HG03039 (cell line): ENCODE measurements around the gene NDFIP2.
A peak's percentile ranks its signal among the peaks of the same experiment; 100 is the strongest.

Source experiments
- ATAC-seq: cut with Tn5 transposase; IDR thresholded peaks from one replicate; pipeline ENCODE4 v1.9.1; 2021; ENCODE audit warnings: mild to moderate bottlenecking, moderate library complexity; ENCODE audit not compliant: unreplicated experiment

The NDFIP2 gene

GRCh38 chr13:79480954-79481684 lies at the start of gene NDFIP2:
Gene NDFIP2, plus strand, starts transcription at chr13:79481155. Its CDS starts 49 bp downstream, at chr13:79481204.
- peak; percentile 90 for ATAC-seq

DNA sequence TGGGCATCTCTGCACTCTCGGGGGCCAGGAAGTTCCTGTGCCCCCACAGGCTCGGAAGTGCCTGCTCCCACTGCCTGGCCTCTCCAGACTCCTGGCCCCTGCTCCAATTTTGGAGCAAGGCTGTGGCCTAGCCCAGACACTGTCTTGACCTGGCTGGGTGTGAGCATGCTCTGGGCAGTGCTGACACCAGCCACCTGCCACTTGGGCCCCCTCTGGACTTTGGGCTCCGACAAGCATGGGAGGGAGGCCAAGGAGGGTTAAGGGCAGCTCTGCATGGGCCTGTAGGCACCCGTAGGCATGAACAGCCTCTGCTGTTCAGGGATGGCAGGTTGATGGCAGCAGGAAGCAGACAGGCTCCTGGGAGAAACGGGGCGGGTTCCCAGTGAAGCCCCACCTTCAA lies 48.9 kb upstream of the NDFIP2 start:
- no peak for ATAC-seq

DNA sequence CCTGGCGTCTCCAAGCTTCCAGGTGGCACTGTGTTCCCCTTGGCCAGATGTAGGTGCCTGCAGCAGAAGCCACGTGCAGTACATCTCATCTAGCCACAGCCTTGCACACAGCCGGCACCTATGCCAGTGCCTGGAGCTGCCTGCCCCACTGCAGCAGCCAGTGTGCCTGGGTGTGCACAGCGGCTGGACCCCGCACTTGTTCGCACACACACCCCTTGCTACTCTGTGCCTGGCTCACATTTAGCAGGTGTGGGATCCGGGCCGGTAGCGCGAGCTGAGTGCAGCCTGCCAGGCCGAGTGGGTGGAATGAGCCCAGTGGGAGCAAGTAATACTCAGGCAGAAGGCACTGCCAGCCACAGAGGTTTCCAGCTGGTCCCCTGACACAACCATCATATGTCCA lies 48.0 kb upstream of the NDFIP2 start:
- ATAC-seq = no peak

DNA sequence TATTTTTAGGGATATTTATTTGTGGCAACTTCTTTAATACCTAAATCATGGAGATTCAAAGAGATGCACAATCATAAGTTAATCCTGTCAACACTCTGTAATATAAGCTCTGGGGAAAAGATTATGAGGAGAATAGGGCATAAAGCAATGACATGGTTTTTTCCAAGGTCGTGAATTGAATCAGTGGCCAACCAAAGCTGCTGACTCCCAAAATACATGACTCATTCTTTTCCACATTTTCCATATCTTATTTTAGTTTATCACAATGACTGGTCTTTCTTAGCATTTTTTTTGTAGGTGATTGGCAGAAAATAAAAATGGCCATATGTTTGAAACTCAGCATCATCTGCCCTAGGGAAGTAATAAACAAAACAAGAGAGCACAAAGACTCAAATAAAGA lies 46.4 kb upstream of the NDFIP2 start:
- no peak for ATAC-seq

DNA sequence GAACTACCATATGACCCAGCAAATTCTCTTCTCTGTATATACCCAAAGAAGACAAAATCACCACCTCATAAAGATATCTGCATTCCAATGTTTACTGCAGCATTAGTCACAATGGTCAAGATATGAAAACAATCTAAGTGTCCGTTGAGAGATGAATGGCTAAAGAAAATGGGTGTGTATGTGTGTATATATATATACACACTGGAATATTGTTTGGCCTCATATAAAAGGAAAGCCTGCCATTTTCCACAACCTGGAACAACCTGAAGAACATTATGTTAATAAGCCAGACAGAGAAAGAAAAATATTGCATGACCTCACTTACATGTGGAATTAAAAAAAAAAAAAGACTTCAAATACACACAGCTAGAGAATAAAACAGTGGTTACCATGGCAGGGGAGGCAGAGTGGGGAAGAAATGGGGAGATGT lies 45.4 kb upstream of the NDFIP2 start:
- no peak for ATAC-seq

GRCh38 chr13:79439275-79439674 lies 41.7 kb upstream of the NDFIP2 start:
- ATAC-seq = no peak

DNA sequence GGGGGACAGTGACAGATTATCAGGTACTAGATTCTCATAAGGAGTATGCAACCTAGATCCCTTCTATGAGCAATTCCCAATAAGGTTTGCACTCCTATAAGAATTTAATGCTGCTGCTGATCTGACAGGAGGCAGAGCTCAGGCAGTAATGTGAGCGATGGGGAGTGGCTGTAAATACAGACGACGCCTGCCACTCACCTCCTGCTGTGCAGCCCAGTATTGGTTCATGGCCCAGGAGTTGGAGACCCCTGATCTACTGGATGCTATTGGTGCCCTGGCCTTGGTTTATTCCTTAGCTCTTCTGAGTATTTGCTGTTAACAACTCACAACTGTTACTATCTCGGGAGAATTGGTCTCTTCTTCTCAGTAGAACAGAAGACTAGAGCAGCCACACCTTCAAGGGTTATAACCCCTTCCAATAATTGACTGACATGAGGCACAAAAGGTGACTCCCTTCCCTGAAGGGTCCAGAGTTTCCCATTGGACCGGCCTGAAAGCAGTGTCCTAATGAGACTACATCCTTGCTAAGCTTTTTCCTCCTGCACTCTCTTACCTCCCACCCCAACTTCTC lies 39.9 kb upstream of the NDFIP2 start:
- ATAC-seq = no peak

DNA sequence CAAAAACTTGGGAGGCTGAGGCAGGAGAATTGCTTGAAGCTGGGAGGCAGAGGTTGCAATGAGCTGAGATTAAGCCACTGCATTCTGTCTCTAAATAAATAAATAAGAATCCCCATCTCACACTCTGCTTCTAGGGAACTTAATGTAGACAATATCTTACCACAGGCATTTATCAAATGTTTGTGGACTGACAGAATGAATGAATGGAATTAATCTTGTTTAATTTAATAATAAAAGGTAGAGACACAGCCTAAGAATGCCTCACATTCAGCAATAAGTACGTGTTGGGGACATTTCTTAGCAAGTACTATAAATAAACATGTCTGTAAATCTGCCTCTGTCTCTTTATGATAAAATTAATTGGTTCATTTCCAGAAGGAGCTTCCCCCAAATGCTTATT lies 38.7 kb upstream of the NDFIP2 start:
- ATAC-seq = no peak

DNA sequence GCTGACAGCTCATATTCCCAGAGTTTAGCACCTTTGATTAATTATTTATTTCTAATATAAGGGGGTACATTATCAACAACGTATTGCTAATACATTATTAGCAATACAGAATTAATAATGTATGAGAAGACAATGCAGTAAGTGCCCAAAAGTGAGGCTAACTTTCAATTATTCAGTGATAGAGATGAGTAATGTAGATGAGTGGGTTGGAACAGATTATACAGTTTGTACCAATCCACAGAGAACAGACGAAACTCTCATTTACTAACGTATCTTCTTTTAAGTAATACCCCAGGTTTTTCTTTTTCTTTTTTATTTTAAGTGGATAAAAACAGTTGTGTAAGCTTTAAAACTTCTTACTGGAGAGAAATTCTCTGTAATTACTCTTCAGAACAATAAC lies 38.2 kb upstream of the NDFIP2 start:
- no peak for ATAC-seq

DNA sequence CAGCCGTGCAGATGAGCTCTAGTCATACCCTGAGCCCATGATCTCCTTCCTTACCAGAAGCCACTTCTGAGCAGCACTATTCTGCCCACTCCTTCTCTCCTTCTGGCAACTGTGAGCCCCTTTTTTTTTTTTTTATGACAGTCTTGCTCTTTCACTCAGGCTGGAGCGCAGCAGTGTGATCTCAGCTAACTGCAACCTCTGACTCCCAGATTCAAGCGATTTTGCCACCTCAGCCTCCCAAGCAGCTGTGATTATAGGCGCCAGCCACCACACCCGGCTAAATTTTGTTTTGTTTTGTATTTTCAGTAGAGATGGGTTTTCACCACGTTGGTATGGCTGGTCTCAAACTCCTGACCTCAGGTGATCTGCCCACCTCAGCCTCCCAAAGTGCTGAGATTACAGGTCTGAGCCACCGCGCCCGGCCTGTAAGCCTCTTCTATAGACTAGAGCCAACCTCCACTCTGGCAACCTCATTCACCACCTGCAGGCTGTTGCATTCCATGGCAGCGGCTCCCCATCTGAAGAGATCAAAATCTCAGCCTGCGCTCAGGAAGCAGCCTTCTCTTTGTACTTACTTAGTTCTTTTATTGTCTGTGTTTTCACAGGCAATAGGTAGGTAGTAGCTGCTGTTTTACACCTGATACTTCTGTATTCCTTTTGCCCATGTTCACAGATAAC lies 34.8 kb upstream of the NDFIP2 start:
- ATAC-seq = no peak

- ATAC-seq = no peak
These were observed 33.8 kb upstream of the NDFIP2 start for GRCh38 chr13:79447141-79447540.

DNA sequence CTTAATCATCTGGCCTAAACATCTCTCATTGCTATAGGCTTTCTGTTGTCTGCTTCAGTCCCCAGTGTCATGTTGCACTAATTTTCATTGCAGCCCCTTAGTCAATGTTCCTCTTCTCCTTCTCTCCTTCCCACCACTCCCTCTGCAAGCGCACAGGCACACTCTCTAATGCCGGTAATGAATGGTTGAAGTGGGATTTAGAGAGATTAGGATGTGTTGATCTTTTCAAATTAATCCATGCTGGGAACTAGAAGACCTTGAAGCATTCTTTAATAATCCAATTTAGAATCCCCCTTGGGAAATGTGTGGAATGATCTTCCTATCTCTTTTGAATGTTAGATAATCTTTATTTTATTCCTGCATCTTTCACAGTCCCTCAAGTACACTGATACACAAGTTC lies 33.2 kb upstream of the NDFIP2 start:
- ATAC-seq = no peak

- no peak for ATAC-seq
These were observed 32.5 kb upstream of the NDFIP2 start for GRCh38 chr13:79448413-79448812.

GRCh38 chr13:79450110-79450509 lies 30.8 kb upstream of the NDFIP2 start:
- no peak for ATAC-seq

GRCh38 chr13:79451500-79451962 lies 29.4 kb upstream of the NDFIP2 start:
- peak; percentile 99 for ATAC-seq

GRCh38 chr13:79452239-79452913 lies 28.6 kb upstream of the NDFIP2 start:
- no peak for ATAC-seq

DNA sequence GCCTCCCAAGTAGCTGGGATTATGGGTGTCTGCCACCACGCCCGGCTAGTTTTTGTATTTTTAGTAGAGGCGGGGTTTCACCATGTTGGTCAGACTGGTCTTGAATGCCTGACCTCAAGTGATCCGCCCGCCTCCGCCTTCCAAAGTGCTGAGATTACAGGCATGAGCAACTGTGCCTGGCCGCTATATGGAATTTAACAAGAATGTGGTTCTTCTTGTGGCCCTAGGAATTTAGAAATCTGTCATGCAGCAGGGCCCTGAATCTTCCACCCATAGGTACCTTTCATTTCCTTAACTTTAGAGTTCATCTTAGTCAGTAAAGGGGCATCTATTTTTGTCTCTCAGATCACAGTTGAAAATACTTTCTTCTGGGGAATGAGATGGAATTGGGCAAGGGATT lies 25.6 kb upstream of the NDFIP2 start:
- no peak for ATAC-seq

DNA sequence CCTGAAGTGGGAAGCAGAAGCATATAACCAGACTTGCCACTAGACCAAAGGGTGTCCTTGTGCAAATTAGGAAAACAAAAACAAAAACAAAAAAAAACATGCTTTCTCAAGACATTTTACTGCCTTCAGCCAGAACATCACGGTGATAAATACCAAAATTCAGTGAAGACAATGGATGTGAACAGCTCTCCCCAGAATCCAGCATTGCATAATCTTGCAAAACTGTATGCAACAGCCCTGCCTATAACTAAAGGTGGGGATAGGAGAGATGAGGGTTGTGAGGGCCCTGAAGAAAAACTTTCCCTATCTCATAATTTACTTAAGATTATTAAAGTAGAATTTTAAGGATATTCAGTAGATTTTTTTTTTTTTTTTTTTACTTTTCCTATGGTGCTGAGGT lies 24.9 kb upstream of the NDFIP2 start:
- no peak for ATAC-seq

DNA sequence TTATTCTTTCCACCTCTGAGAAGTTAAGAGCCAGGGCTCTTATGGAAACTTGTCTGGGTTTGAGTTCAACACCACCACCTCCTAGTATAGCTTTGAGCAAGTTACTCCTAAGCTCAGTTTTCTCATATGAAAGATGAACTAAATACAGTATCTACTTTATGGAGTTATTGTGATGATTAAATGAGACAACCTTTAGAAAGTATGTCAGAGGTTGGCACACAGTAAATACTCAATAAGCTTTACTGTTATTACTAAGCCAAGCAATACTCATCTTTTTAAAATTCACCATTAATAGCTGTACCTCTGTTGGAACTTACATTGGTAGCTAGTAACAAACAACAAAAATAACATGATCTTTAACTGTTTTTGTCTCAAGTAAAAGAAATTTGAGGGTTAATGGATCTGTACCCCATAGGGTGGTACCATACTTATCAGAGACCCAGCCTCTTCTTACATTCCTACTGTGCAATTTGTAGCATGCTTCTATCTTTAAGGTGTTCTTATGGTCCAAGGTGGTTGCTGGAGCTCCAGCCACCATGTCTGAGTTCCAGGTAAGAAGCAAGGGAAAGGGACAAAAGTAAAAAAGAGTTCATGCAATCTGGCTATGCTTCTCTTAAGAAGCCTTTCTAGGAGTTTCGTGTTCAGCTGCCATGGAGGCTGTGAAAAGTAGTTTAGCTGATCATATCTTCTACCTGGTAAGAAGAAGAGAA lies 24.1 kb upstream of the NDFIP2 start:
- no peak for ATAC-seq

DNA sequence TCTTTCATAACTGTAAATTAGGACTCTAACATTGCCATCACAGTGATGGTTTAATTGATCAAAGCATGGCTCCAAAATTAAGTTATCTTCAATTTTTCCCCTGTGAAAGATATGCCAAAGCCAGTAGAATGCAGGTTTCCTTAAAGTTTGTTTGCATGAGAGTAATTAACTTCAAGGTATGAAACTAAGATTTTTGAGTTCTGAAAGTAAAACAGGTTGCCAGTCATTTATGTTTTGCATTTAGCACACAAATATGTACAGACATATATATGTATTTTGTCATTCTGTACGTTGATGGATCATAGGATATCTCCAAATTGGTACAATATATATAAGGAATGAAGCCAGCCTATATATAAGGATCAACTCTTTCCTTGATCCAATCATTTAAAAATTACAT lies 23.6 kb upstream of the NDFIP2 start:
- no peak for ATAC-seq

DNA sequence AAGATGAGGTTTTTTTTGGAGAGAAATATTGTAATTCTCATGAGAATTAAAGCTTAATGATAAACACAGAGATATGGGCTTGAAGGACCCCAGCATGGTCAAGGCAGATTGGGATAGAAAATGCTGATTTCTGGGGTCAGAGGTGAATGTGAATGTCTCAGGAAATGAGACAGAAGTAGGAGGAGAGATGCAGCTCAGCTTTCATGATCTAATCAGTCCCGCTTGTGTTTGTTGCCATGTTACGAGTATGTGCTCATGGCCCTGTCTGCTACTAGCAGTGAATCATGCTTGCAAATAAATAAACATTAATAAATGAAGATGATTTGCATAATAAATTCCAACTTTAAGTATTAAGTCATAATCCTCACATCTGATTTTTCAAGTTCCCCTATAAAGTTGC lies 23.0 kb upstream of the NDFIP2 start:
- ATAC-seq = no peak
